HepG2 (cell line): ENCODE data around the gene RBM18. TPM values are rescaled to one million over a fixed set of nuclear protein-coding genes. Genes with fewer than 3 reads are reported as not detected.

Experiments
- ATAC-seq: fragments of 200-7000 bp; cut with Tn5 transposase; 3 replicates; pipeline ENCODE4 v1.9.1; 2020; ENCODE audit warnings: mild to moderate bottlenecking, moderate library complexity
- BruUV-seq: library from RNA; stranded (reverse); fragments of 400-500 nt; replicated peaks from 2 replicates; lab custom pipeline; 2021; lab: Mats Ljungman, UMichigan
- CTCF ChIA-PET: fragments of 300-600 bp; formaldehyde crosslinking; extraction: SDS; loops from one replicate; lab custom pipeline; 2021; ENCODE audit warnings: low total read pairs, inconsistent platforms, low intra/inter-chr PET ratio; lab: Yijun Ruan, JAX
- POLR2A ChIA-PET: fragments of 350-600 bp; sonication (Branson Sonifier 250); formaldehyde crosslinking; loops from one replicate; lab custom pipeline; 2020; ENCODE audit warnings: antibody characterized with exemption, inconsistent platforms; lab: Yijun Ruan, JAX
- DNase-seq: peaks from one replicate; pipeline ENCODE4 v3.0.0-alpha.2; 2015; ENCODE audit warnings: low spot score
- FAIRE-seq: peaks from 3 replicates; lab custom pipeline; 2011; peaks lifted over from hg19 to GRCh38; lab: Jason Lieb, UNC
- H2AFZ ChIP-seq: one replicate; pipeline ENCODE4 v1.6.1; 2011; ENCODE audit warnings: low read length, inconsistent platforms
- H3K27ac ChIP-seq: fragments of 300-600 bp; 3 replicates; pipeline ENCODE4 v1.8.0; 2011; ENCODE audit warnings: mixed run types, mild to moderate bottlenecking, mixed read lengths, low read length, inconsistent platforms; ENCODE audit not compliant: insufficient read depth; ENCODE audit errors: extremely low read length
- H3K27me3 ChIP-seq, 2 experiments: fragments of 200-600 bp in 1 of 2; 2 replicates in 1 of 2; 3 replicates in 1 of 2; pipeline versions ENCODE4 v1.6.0 to v1.8.0; 2011; ENCODE audit warnings: low read length in 2 of 2, mild to moderate bottlenecking in 2 of 2, moderate library complexity in 2 of 2, inconsistent platforms in 1 of 2; ENCODE audit not compliant: insufficient read depth in 2 of 2, control insufficient read depth in 1 of 2
- H3K36me3 ChIP-seq, 2 experiments: fragments of 200-600 bp in 1 of 2; replicated peaks in 1 of 2; 2 replicates in 1 of 2; 3 replicates in 1 of 2; pipeline versions ENCODE4 v1.5.1 to v1.8.0; 2011; ENCODE audit warnings: low read length in 2 of 2, inconsistent platforms in 1 of 2; ENCODE audit not compliant: insufficient read depth in 2 of 2, control insufficient read depth in 1 of 2
- H3K4me1 ChIP-seq: 2 replicates; pipeline ENCODE4 v1.5.1; 2012; ENCODE audit warnings: low read length, inconsistent platforms; ENCODE audit not compliant: insufficient read depth
- H3K4me2 ChIP-seq: 2 replicates; pipeline ENCODE4 v1.6.0; 2011; ENCODE audit warnings: low read depth, low read length, inconsistent platforms
- H3K4me3 ChIP-seq, 3 experiments: fragments of 200-600 bp in 1 of 3; sonication (generic), shearing (Covaris generic) in 1 of 3; replicated peaks in 1 of 3; 2 replicates each; pipeline ENCODE4 v1.5.1; 2011 to 2016; ENCODE audit warnings: low read length in 3 of 3, inconsistent platforms in 2 of 3, low read depth in 2 of 3, mild to moderate bottlenecking in 2 of 3, control low read depth in 1 of 3, mixed read lengths in 1 of 3; ENCODE audit not compliant: insufficient read depth in 1 of 3
- H3K79me2 ChIP-seq: one replicate; pipeline ENCODE4 v1.6.1; 2011; ENCODE audit warnings: low read length, inconsistent platforms; ENCODE audit not compliant: insufficient read depth
- H3K9ac ChIP-seq: 2 replicates; pipeline ENCODE4 v1.6.0; 2011; ENCODE audit warnings: mild to moderate bottlenecking, low read depth, low read length, inconsistent platforms; ENCODE audit not compliant: insufficient read depth
- H3K9me3 ChIP-seq: 2 replicates; pipeline ENCODE4 v1.5.1; 2012; ENCODE audit warnings: mild to moderate bottlenecking, low read length
- H4K20me1 ChIP-seq: 2 replicates; pipeline ENCODE4 v1.6.0; 2011; ENCODE audit warnings: inconsistent platforms, mild to moderate bottlenecking, low read length, moderate library complexity; ENCODE audit not compliant: insufficient read depth
- ARNT ChIP-seq: fragments of 450-650 bp; IDR thresholded peaks from 2 replicates; pipeline ENCODE4 v1.6.1; 2017
- DNMT1 ChIP-seq: sonication (generic); formaldehyde crosslinking; IDR thresholded peaks from 2 replicates; pipeline ENCODE4 v1.5.1; 2020; ENCODE audit warnings: mild to moderate bottlenecking, missing genetic modification reagents
- DPF2 ChIP-seq: sonication (generic); formaldehyde crosslinking; IDR thresholded peaks from 2 replicates; pipeline ENCODE4 v1.4.0; 2020; ENCODE audit warnings: mild to moderate bottlenecking, low read depth, missing genetic modification reagents, borderline replicate concordance
- FLYWCH1 ChIP-seq: sonication (generic); formaldehyde crosslinking; IDR thresholded peaks from 2 replicates; pipeline ENCODE4 v1.8.1; 2023; ENCODE audit warnings: mild to moderate bottlenecking, missing genetic modification reagents
- GZF1 ChIP-seq: sonication (generic); formaldehyde crosslinking; IDR thresholded peaks from 2 replicates; pipeline ENCODE4 v1.5.1; 2020; ENCODE audit warnings: mild to moderate bottlenecking, missing genetic modification reagents
- HIVEP1 ChIP-seq: sonication (generic); formaldehyde crosslinking; IDR thresholded peaks from 2 replicates; pipeline ENCODE4 v1.4.0; 2020; ENCODE audit warnings: mild to moderate bottlenecking, missing genetic modification reagents
- KDM5B ChIP-seq: sonication (generic); formaldehyde crosslinking; IDR thresholded peaks from 2 replicates; pipeline ENCODE4 v1.4.0; 2020; ENCODE audit warnings: missing genetic modification reagents, mild to moderate bottlenecking, borderline replicate concordance
- KLF11 ChIP-seq: IDR thresholded peaks from 2 replicates; pipeline ENCODE4 v1.6.1; 2016; ENCODE audit warnings: missing compliant biosample characterization
- MTF2 ChIP-seq: sonication (generic); formaldehyde crosslinking; IDR thresholded peaks from 2 replicates; pipeline ENCODE4 v1.5.0; 2020; ENCODE audit warnings: missing genetic modification reagents, borderline replicate concordance
- PRPF4 ChIP-seq: fragments of 200-400 bp; formaldehyde crosslinking; IDR thresholded peaks from 2 replicates; pipeline ENCODE4 v1.6.1; 2016; ENCODE audit warnings: low read length, low read depth; ENCODE audit not compliant: poor library complexity, severe bottlenecking
- SALL1 ChIP-seq: sonication (generic); formaldehyde crosslinking; IDR thresholded peaks from 2 replicates; pipeline ENCODE4 v1.8.0; 2022; ENCODE audit warnings: mild to moderate bottlenecking, missing genetic modification reagents
- ZBTB42 ChIP-seq: sonication (generic); formaldehyde crosslinking; IDR thresholded peaks from 2 replicates; pipeline ENCODE4 v1.5.0; 2020; ENCODE audit warnings: mild to moderate bottlenecking, missing genetic modification reagents
- ZFP37 ChIP-seq: sonication (generic); formaldehyde crosslinking; IDR thresholded peaks from 2 replicates; pipeline ENCODE4 v1.4.0; 2020; ENCODE audit warnings: missing genetic modification reagents, borderline replicate concordance
- ZNF761 ChIP-seq: sonication (generic); formaldehyde crosslinking; conservative IDR thresholded peaks from 2 replicates; pipeline ENCODE4 v1.4.0; 2020; ENCODE audit warnings: mild to moderate bottlenecking, missing genetic modification reagents
- ZNF883 ChIP-seq: sonication (generic); formaldehyde crosslinking; IDR thresholded peaks from 2 replicates; pipeline ENCODE4 v1.5.1; 2020; ENCODE audit warnings: mild to moderate bottlenecking, missing genetic modification reagents; ENCODE audit errors: not compliant biosample characterization
- WGBS: methylation state at CpG from one replicate; pipeline ENCODE4 v1.1.6; 2017; ENCODE audit warnings: low lambda C conversion rate; 5-methylcytosine and 5-hydroxymethylcytosine counted together
- in situ Hi-C: cut with HindIII; loops from 2 replicates; pipeline ENCODE4 v1.10.0; 2017; ENCODE audit warnings: low pct_unique_long_range_greater_than_20kb; ENCODE audit not compliant: extremely low pct_ligation_motif_present
- intact Hi-C: fragments of 100-400 bp; cut with micrococcal nuclease; formaldehyde crosslinking; loops from one replicate; pipeline ENCODE4 v1.10.0; 2022; ENCODE audit not compliant: unreplicated experiment
- polyA plus RNA-seq, 8 experiments: library from polyadenylated mRNA; depleted of rRNA in 3 of 8; stranded (reverse) in 7 of 8; unstranded in 1 of 8; fragments of >200 nt; fragmentation: Illumina TruSeq in 4 of 8; extraction: Trizol in 4 of 8; gene quantifications; 2 replicates each; pipeline versions ENCODE4 v1.2.1 to v1.2.3, GENCODE V29; 2011 to 2016; ENCODE audit warnings: low read depth in 4 of 8, missing spikeins in 1 of 8, mixed read lengths in 1 of 8; ENCODE audit not compliant: insufficient read depth in 1 of 8
- total RNA-seq, 5 experiments: library from RNA; depleted of rRNA; stranded (reverse); fragments of >200 nt; fragmentation: Illumina TruSeq; extraction: Trizol; gene quantifications; 2 replicates each; pipeline ENCODE4 v1.2.3, GENCODE V29; 2016; ENCODE audit warnings: low read depth in 1 of 5

RBM18 gene
- total and polyA plus RNA-seq, 2 of the 13 experiments (the other 11 are each of a cell fraction or from before 2014, with no cell fraction given), result 12.6 to 16.6 TPM

- FAIRE-seq, result no peak
- no peak for ATAC-seq
- intact Hi-C loops, result no loop called here
Measured at GRCh38 chr9:122225312-122226141, 39.1 kb downstream of the RBM18 start.

DNA sequence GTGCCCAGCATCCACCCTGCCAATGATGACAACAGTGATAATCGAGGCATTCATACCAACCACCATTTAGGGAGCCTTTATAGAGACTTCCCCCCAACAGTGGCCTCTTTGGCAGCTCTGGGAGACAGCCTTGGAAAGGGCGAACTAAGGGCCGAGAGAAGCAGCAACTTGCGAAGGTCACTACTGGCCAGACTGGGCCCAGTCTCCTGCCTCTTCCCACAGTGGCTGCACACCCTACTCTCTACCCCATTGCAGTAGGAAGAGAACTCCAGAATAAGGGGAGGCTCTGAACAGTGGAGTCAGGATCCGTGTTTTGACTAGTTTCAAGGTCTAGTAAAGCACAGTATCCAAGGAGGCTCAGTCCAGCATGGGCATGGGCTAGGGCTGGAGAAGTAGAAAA lies 41.2 kb downstream of the RBM18 start:
- Histone ChIP-seq H3K27me3 (peaks cover 9 to 92% of the 10 kb centered on the region in 2 experiments), H3K79me2 (no peaks in the 10 kb centered on the region), H3K4me3 (no peak overlapping the region), H3K4me1 (peaks cover 36% of the 10 kb centered on the region), H3K27ac (no peak overlapping the region), H3K4me2 (no peak overlapping the region), H2AFZ (no peak overlapping the region), H3K36me3 (no peaks in the 10 kb centered on the region), H3K9ac (no peak overlapping the region), H4K20me1 (no peaks in the 10 kb centered on the region), H3K9me3 (no peaks in the 10 kb centered on the region)
- in situ Hi-C loops, result no loop called here
- no peak for TF ChIP-seq ZNF761 (CRISPR knock-in tag)
- ChIA-PET POLR2A (no interaction called here), CTCF (no interaction called here)
- FAIRE-seq (no peak), DNase-seq (no peak), ATAC-seq (no peak)
- intact Hi-C loops, result no loop called here
- BruUV-seq, result no TSS peak
- WGBS, result 34% methylated on average over 5 of the region's 5 CpGs

More at GRCh38 chr9:122225312-122226141, 39.1 kb downstream of the RBM18 start:
- no peaks in the 10 kb centered on the region for H3K9me3 ChIP-seq
- in situ Hi-C loops, result no loop called here
- no peaks in the 10 kb centered on the region for H4K20me1 ChIP-seq
- H3K79me2 ChIP-seq, result no peaks in the 10 kb centered on the region
- no peak overlapping the region for H2AFZ ChIP-seq
- no peak overlapping the region for H3K9ac ChIP-seq
- no peak for DNase-seq
- H3K4me1 ChIP-seq, result peaks cover 22% of the 10 kb centered on the region
- H3K4me2 ChIP-seq, result no peak overlapping the region
- no peak overlapping the region for H3K27ac ChIP-seq
- H3K4me3 ChIP-seq, result no peak overlapping the region
- no TSS peak for BruUV-seq
- peaks cover 16 to 92% of the 10 kb centered on the region in 2 experiments for H3K27me3 ChIP-seq
- CTCF ChIA-PET, result no interaction called here
- TF ChIP-seq ZBTB42 (CRISPR knock-in tag), result no peak
- TF ChIP-seq MTF2, result no peak
- no peak for TF ChIP-seq DNMT1
- no peak for TF ChIP-seq GZF1 (CRISPR knock-in tag)
- TF ChIP-seq KDM5B, result no peak
- no peak for TF ChIP-seq ZNF883 (CRISPR knock-in tag)
- no peak for TF ChIP-seq KLF11
- no peak for TF ChIP-seq ARNT
- TF ChIP-seq FLYWCH1, result no peak
- no peak for TF ChIP-seq PRPF4
- TF ChIP-seq DPF2 (CRISPR knock-in tag), result no peak
- TF ChIP-seq ZFP37, result no peak
- no peak for TF ChIP-seq HIVEP1 (CRISPR knock-in tag)
- no peak for TF ChIP-seq SALL1 (CRISPR knock-in tag)
- POLR2A ChIA-PET, result interaction anchor here (0.5 kb wide), 1 partner anchor 12 kb away, joined by 3 read pairs; no protein-coding TSS in a partner anchor
- no peaks in the 10 kb centered on the region for H3K36me3 ChIP-seq
- 67% methylated on average over 34 of the region's 51 CpGs for WGBS
